Measurements from ENCODE around the gene FOLR3. TPM values are rescaled to one million over a fixed set of nuclear protein-coding genes. Genes with fewer than 3 reads are reported as not detected.
"Not testable (repeated sequence)": the region's sequence is repeated elsewhere in the genome, so short reads cannot be mapped to it uniquely, and the experiment has no call there.

The FOLR3 gene
- not detected in 2 replicates for total RNA-seq

- DNase-seq (ENCODE audit: low spot score); H3K9me3 Mint-ChIP-seq; H3K27me3 Mint-ChIP-seq (ENCODE audit: insufficient read depth); H3K36me3 Mint-ChIP-seq (ENCODE audit: low read depth); H3K27ac Mint-ChIP-seq; H3K4me3 Mint-ChIP-seq; intact Hi-C loops (cut with micrococcal nuclease): not testable (repeated sequence)
- peaks cover 11% of the 10 kb centered on the region for H3K4me1 Mint-ChIP-seq (ENCODE audit: low read depth)
Measured at GRCh38 chr11:72135473-72135872, at the start of gene FOLR3. FOLR3 (plus strand) TSS chr11:72135725; CDS start chr11:72135953, 228 bp downstream.

- Mint-ChIP-seq H3K27me3 (ENCODE audit: insufficient read depth) (no peaks in the 10 kb centered on the region), H3K4me1 (ENCODE audit: low read depth) (peaks cover 13% of the 10 kb centered on the region), H3K9me3 (no peaks in the 10 kb centered on the region), H3K36me3 (ENCODE audit: low read depth) (peaks cover 16% of the 10 kb centered on the region), H3K4me3 (no peak overlapping the region), H3K27ac (peak overlapping the region; percentile 2)
- DNase-seq (ENCODE audit: low spot score) = no peak
- intact Hi-C loops (cut with micrococcal nuclease) = no loop called here
Measured at GRCh38 chr11:72088076-72088808, 47.3 kb upstream of the FOLR3 start.

GRCh38 chr11:72091292-72091691 lies 44.2 kb upstream of the FOLR3 start:
- peak; percentile 56 for DNase-seq (ENCODE audit: low spot score)
- H3K27ac Mint-ChIP-seq = no peak overlapping the region
- no peaks in the 10 kb centered on the region for H3K9me3 Mint-ChIP-seq
- intact Hi-C loops (cut with micrococcal nuclease) = loop anchor here (1.0 kb wide), 3 partner anchors 10 to 114 kb away; no protein-coding TSS in a partner anchor
- no peak overlapping the region for H3K4me3 Mint-ChIP-seq
- H3K36me3 Mint-ChIP-seq (ENCODE audit: low read depth) = peaks cover 14% of the 10 kb centered on the region
- no peaks in the 10 kb centered on the region for H3K27me3 Mint-ChIP-seq (ENCODE audit: insufficient read depth)
- H3K4me1 Mint-ChIP-seq (ENCODE audit: low read depth) = peaks cover 5% of the 10 kb centered on the region

GRCh38 chr11:72098741-72099140 lies 36.8 kb upstream of the FOLR3 start:
- peaks cover 19% of the 10 kb centered on the region for H3K36me3 Mint-ChIP-seq (ENCODE audit: low read depth)

GRCh38 chr11:72100009-72100408 lies 35.5 kb upstream of the FOLR3 start:
- Mint-ChIP-seq H3K9me3 (no peaks in the 10 kb centered on the region), H3K4me3 (no peak overlapping the region), H3K4me1 (ENCODE audit: low read depth) (peaks cover 41% of the 10 kb centered on the region), H3K27ac (no peak overlapping the region), H3K27me3 (ENCODE audit: insufficient read depth) (no peaks in the 10 kb centered on the region), H3K36me3 (ENCODE audit: low read depth) (peaks cover 19% of the 10 kb centered on the region)
- intact Hi-C loops (cut with micrococcal nuclease) = loop anchor here (10.0 kb wide), 1 partner anchor 715 kb away; the partner anchor contains the start of gene ATG16L2
- no peak for DNase-seq (ENCODE audit: low spot score)

More at GRCh38 chr11:72098741-72099140, 36.8 kb upstream of the FOLR3 start:
- Mint-ChIP-seq H3K4me3 (no peak overlapping the region), H3K27ac (no peak overlapping the region), H3K27me3 (ENCODE audit: insufficient read depth) (no peaks in the 10 kb centered on the region), H3K9me3 (no peaks in the 10 kb centered on the region), H3K4me1 (ENCODE audit: low read depth) (peaks cover 33% of the 10 kb centered on the region)
- intact Hi-C loops (cut with micrococcal nuclease) = no loop called here
- no peak for DNase-seq (ENCODE audit: low spot score)

- peak overlapping the region; percentile 15 for H3K27ac Mint-ChIP-seq
- DNase-seq (ENCODE audit: low spot score) = no peak
- intact Hi-C loops (cut with micrococcal nuclease) = loop anchor here (10.0 kb wide), 1 partner anchor 714 kb away; the partner anchor contains the start of gene ATG16L2
- H3K27me3 Mint-ChIP-seq (ENCODE audit: insufficient read depth) = no peaks in the 10 kb centered on the region
- no peak overlapping the region for H3K4me3 Mint-ChIP-seq
- H3K36me3 Mint-ChIP-seq (ENCODE audit: low read depth) = peaks cover 19% of the 10 kb centered on the region
- no peaks in the 10 kb centered on the region for H3K9me3 Mint-ChIP-seq
- H3K4me1 Mint-ChIP-seq (ENCODE audit: low read depth) = peaks cover 41% of the 10 kb centered on the region
Measured at GRCh38 chr11:72100462-72100861, 35.1 kb upstream of the FOLR3 start.

GRCh38 chr11:72102162-72102561 lies 33.4 kb upstream of the FOLR3 start:
- peak overlapping the region; percentile 87 for H3K27ac Mint-ChIP-seq
- H3K4me1 Mint-ChIP-seq (ENCODE audit: low read depth) = peaks cover 41% of the 10 kb centered on the region
- peaks cover 15% of the 10 kb centered on the region for H3K36me3 Mint-ChIP-seq (ENCODE audit: low read depth)

GRCh38 chr11:72102631-72102945 lies 32.9 kb upstream of the FOLR3 start:
- Mint-ChIP-seq H3K4me1 (ENCODE audit: low read depth) (peaks cover 41% of the 10 kb centered on the region), H3K27me3 (ENCODE audit: insufficient read depth) (no peaks in the 10 kb centered on the region), H3K9me3 (no peaks in the 10 kb centered on the region), H3K36me3 (ENCODE audit: low read depth) (peaks cover 14% of the 10 kb centered on the region), H3K4me3 (peak overlapping the region; percentile 95), H3K27ac (peak overlapping the region; percentile 87)
- intact Hi-C loops (cut with micrococcal nuclease) = loop anchor here (2.0 to 10.0 kb wide), 3 partner anchors 174 to 712 kb away; partner anchors contain the start of genes ATG16L2, CLPB, RNF121 and XNDC1N
- DNase-seq (ENCODE audit: low spot score) = no peak

More at GRCh38 chr11:72102162-72102561, 33.4 kb upstream of the FOLR3 start:
- Mint-ChIP-seq H3K4me3 (peak overlapping the region; percentile 95), H3K9me3 (no peaks in the 10 kb centered on the region), H3K27me3 (ENCODE audit: insufficient read depth) (no peaks in the 10 kb centered on the region)
- intact Hi-C loops (cut with micrococcal nuclease) = loop anchor here (2.0 to 10.0 kb wide), 3 partner anchors 173 to 713 kb away; partner anchors contain the start of genes ATG16L2, CLPB, RNF121 and XNDC1N
- no peak for DNase-seq (ENCODE audit: low spot score)

GRCh38 chr11:72102946-72103753 lies 32.4 kb upstream of the FOLR3 start, which contains the start of gene LAMTOR1:
LAMTOR1 (minus strand) TSS chr11:72103297; CDS start chr11:72103224, 73 bp downstream.
- Mint-ChIP-seq H3K9me3 (no peaks in the 10 kb centered on the region), H3K4me3 (peak within 1 kb of the TSS; percentile 95), H3K4me1 (ENCODE audit: low read depth) (peaks cover 41% of the 10 kb centered on the region), H3K27ac (peak within 1 kb of the TSS; percentile 87), H3K36me3 (ENCODE audit: low read depth) (peaks cover 14% of the 10 kb centered on the region), H3K27me3 (ENCODE audit: insufficient read depth) (no peaks in the 10 kb centered on the region)
- DNase-seq (ENCODE audit: low spot score) = peak; percentile 97
- intact Hi-C loops (cut with micrococcal nuclease) = loop anchor here (1.0 to 10.0 kb wide), 8 partner anchors 9 to 712 kb away; partner anchors contain the start of genes ANAPC15, ATG16L2, CLPB and LRRC51

GRCh38 chr11:72103754-72104167 lies 31.8 kb upstream of the FOLR3 start:
- intact Hi-C loops (cut with micrococcal nuclease) = loop anchor here (1.0 to 10.0 kb wide), 8 partner anchors 9 to 711 kb away; partner anchors contain the start of genes ANAPC15, ATG16L2, CLPB and LRRC51
- H3K27me3 Mint-ChIP-seq (ENCODE audit: insufficient read depth) = no peaks in the 10 kb centered on the region
- no peaks in the 10 kb centered on the region for H3K9me3 Mint-ChIP-seq
- no peak for DNase-seq (ENCODE audit: low spot score)
- peak overlapping the region; percentile 87 for H3K27ac Mint-ChIP-seq
- peaks cover 14% of the 10 kb centered on the region for H3K36me3 Mint-ChIP-seq (ENCODE audit: low read depth)
- peaks cover 41% of the 10 kb centered on the region for H3K4me1 Mint-ChIP-seq (ENCODE audit: low read depth)
- H3K4me3 Mint-ChIP-seq = peak overlapping the region; percentile 95

- peaks cover 37% of the 10 kb centered on the region for H3K4me1 Mint-ChIP-seq (ENCODE audit: low read depth)
- no peak within 1 kb of the TSS for H3K27ac Mint-ChIP-seq
Measured at GRCh38 chr11:72105888-72106287, 29.6 kb upstream of the FOLR3 start, which contains the start of gene TOMT. TOMT (plus strand) TSS chr11:72105924; CDS start chr11:72105952, 28 bp downstream.

More at GRCh38 chr11:72105888-72106287, 29.6 kb upstream of the FOLR3 start, which contains the start of gene TOMT:
- H3K27me3 Mint-ChIP-seq (ENCODE audit: insufficient read depth) = no peaks in the 10 kb centered on the region
- peaks cover 11% of the 10 kb centered on the region for H3K36me3 Mint-ChIP-seq (ENCODE audit: low read depth)
- DNase-seq (ENCODE audit: low spot score) = no peak
- H3K4me3 Mint-ChIP-seq = no peak within 1 kb of the TSS
- no peaks in the 10 kb centered on the region for H3K9me3 Mint-ChIP-seq
- intact Hi-C loops (cut with micrococcal nuclease) = loop anchor here (10.0 kb wide), 1 partner anchor 709 kb away; the partner anchor contains the start of gene ATG16L2

Data from activated T-helper 1 cell treated with anti-CD3 and anti-CD28 coated beads, Interleukin-12 subunit alpha, Interleukin-12 subunit beta, Interleukin-2, Interleukin-4 antibody, amounts not matched to agents 30 ng/mL and 10 ng/mL and 1 ng/mL, durations not matched to agents 14 hours and 24 hours and 36 hours (primary cell).